IPS-15b (cell line): Measurements from ENCODE around the gene HOXD3.

Experiments
- H3K27me3 ChIP-seq: one replicate; pipeline ENCODE4 v1.6.1; 2013; ENCODE audit warnings: low read length; ENCODE audit not compliant: control insufficient read depth, insufficient read depth
- H3K36me3 ChIP-seq: one replicate; pipeline ENCODE4 v1.6.1; 2013; ENCODE audit warnings: low read length; ENCODE audit not compliant: control insufficient read depth, insufficient read depth
- H3K4me1 ChIP-seq: one replicate; pipeline ENCODE4 v1.6.1; 2013; ENCODE audit warnings: mild to moderate bottlenecking, low read length; ENCODE audit not compliant: control insufficient read depth, insufficient read depth
- H3K4me3 ChIP-seq: one replicate; pipeline ENCODE4 v1.5.1; 2013; ENCODE audit warnings: low read depth, low read length
- H3K9ac ChIP-seq: one replicate; pipeline ENCODE4 v1.6.1; 2013; ENCODE audit warnings: low read depth, mild to moderate bottlenecking, low read length
- H3K9me3 ChIP-seq: one replicate; pipeline ENCODE4 v1.6.1; 2013; ENCODE audit warnings: mild to moderate bottlenecking, low read length; ENCODE audit not compliant: control insufficient read depth, insufficient read depth

Gene HOXD3

DNA sequence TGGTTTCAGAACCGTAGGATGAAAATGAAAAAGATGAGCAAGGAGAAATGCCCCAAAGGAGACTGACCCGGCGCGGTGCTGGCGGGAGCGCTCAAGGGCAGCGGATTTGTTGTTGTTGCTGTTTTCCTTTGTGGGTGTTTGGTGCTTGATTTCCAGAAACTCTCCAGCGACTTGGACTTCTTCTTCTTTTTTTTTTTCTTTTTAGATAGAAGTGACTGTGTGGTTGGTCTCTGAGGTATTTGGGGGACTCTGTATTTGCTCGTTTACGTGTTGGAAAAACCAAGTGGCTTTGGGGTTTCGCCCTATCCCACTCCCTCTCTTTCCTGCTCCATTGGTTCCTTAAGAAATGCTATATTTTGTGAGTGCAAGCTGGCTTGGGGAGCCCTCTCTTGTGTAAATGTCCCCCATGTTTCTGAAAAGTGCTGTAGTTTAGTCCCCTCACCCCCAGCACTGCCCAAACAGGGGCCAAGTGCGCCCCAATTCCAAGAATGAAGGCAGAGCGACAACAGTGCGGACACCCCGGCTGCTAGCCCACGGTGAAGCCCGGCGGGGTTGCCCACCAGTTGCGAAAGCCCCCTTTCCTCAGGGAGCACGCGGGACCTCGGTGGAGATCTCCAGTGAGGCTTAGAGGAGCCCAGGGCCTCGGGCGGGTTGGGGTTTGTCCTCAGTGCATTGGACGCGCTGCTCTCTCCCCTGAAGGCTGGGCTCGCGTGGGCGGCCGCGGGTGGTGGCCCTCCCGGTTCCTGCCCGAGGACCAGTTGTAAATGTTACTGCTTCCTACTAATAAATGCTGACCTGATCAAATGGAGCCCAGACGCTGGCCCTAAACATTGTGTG, 32.8 kb upstream of the HOXD3 start:
- Histone ChIP-seq H3K36me3 (no peaks in the 10 kb centered on the region), H3K27me3 (peaks cover 99% of the 10 kb centered on the region), H3K4me1 (peaks cover 2% of the 10 kb centered on the region), H3K9me3 (no peaks in the 10 kb centered on the region), H3K9ac (no peak overlapping the region), H3K4me3 (peak overlapping the region; percentile 19)

DNA sequence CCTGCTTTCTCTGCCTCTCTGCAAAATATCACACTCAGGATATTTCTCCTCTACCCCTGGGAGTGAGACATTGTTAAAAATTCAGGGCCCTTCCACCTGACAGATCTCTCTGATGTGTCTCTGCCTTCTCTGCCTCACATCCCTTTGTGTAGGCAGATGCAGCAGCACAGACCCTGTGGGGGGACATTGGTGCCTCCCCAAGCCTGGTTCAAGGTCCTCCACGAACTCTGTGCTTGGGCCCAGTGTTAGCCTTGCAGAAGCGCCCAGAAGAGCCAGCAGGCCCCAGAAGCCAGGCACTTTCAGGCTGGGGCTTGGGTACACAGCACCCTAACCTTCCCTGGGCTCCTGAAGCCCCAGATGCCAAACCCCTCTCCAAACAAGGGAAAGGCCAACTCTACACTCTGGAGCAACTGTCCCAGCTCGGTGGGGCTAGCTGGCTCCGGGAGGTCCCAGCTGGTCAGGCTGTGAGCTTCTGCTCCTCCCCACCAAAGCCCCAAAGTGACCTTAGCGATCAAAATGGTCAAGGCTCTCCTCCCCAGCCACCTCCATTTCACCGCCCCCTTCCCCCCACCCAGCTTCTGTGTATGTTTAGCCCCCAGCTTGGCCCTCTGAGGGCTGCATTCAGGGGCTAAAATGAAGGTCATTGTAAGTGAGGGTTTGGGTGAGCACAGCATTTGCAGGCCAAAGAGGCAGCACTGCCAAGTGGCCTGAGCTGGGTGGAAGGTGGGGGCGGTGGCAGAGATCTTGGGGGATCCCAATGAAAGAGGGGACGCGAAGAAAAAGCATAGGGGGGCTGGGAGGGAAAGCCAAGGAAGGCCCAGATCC, 31.9 kb upstream of the HOXD3 start:
- H3K27me3 ChIP-seq: peaks cover 94% of the 10 kb centered on the region
- peaks cover 2% of the 10 kb centered on the region for H3K4me1 ChIP-seq
- H3K9me3 ChIP-seq: no peaks in the 10 kb centered on the region
- no peak overlapping the region for H3K9ac ChIP-seq
- H3K36me3 ChIP-seq: no peaks in the 10 kb centered on the region
- peak overlapping the region; percentile 5 for H3K4me3 ChIP-seq

DNA sequence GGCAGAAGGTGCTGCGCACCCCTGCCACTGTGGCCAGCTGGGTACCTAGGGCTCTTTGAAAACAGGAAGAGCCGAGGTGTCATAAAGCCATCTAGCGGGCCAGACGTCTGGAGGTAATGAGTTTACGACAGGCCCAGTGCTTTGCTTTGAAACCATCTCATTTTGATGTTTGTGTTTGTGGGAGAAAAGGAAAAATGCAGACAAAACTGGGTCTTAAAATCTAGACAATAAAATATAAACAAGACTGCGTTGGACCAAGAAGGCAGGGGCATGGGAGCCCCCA, 31.4 kb upstream of the HOXD3 start:
- H3K4me1 ChIP-seq: peaks cover 2% of the 10 kb centered on the region
- no peaks in the 10 kb centered on the region for H3K9me3 ChIP-seq
- no peak overlapping the region for H3K9ac ChIP-seq
- H3K4me3 ChIP-seq: no peak overlapping the region
- peaks cover 92% of the 10 kb centered on the region for H3K27me3 ChIP-seq
- H3K36me3 ChIP-seq: no peaks in the 10 kb centered on the region

DNA sequence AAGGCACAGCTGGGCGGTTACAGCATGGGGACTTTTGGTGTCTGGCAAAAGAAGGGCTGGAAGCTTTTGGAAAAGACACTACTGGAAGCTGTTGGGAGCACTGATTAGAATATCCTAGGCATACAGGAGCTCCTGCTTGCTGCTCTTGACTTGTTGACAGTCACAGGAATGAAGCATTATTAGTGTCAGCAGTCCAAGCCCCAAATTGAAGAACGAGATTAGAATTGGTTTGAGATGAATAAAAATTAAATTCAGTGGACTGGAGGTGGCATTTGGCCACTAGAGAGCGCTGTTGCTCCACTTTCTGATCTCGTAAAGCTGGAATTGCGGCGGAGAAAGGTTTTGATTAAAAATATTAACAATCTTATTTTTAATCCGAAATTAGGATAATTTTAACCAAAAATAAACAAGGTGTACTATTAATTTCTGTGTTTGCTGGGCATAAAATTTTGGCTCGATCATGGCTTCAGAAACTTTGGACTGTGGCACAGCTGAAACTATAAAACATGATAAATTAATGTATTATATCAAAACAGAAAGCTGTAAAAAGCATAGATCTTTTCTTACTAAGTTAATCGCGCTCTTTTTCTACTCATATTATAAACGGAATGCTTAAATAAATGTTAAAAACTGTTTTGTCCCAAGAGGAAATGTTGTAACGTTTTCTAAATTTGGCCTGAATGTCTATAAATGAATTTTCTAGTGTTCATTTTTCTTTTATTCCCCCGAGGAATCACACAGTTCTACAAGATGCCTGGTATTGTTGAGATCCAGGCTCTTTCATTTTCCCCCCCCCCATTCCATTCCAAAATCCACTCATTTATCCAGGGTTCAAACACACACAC, 30.0 kb upstream of the HOXD3 start:
- Histone ChIP-seq H3K9ac (no peak overlapping the region), H3K9me3 (no peaks in the 10 kb centered on the region), H3K4me3 (no peak overlapping the region)

DNA sequence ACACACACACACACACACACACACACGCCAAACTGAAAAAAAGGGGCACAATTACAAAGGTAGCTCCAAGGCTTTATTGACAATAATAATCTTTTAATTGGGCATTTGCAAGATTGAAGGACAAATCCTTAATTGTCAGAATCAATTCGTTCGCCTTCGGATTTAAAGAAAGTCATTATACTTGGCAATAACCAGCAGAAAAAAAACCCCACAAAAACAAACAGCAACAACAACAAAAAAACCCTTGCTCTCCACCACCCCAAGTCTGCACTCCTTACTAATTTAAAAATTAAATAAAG, 29.4 kb upstream of the HOXD3 start:
- H3K36me3 ChIP-seq: no peaks in the 10 kb centered on the region
- H3K9me3 ChIP-seq: no peaks in the 10 kb centered on the region
- no peak overlapping the region for H3K9ac ChIP-seq
- H3K4me1 ChIP-seq: peaks cover 2% of the 10 kb centered on the region
- peak overlapping the region; percentile 37 for H3K4me3 ChIP-seq
- H3K27me3 ChIP-seq: peaks cover 92% of the 10 kb centered on the region

More for the DNA sequence above, 30.0 kb upstream of the HOXD3 start:
- H3K27me3 ChIP-seq: peaks cover 92% of the 10 kb centered on the region
- peaks cover 2% of the 10 kb centered on the region for H3K4me1 ChIP-seq
- H3K36me3 ChIP-seq: no peaks in the 10 kb centered on the region

DNA sequence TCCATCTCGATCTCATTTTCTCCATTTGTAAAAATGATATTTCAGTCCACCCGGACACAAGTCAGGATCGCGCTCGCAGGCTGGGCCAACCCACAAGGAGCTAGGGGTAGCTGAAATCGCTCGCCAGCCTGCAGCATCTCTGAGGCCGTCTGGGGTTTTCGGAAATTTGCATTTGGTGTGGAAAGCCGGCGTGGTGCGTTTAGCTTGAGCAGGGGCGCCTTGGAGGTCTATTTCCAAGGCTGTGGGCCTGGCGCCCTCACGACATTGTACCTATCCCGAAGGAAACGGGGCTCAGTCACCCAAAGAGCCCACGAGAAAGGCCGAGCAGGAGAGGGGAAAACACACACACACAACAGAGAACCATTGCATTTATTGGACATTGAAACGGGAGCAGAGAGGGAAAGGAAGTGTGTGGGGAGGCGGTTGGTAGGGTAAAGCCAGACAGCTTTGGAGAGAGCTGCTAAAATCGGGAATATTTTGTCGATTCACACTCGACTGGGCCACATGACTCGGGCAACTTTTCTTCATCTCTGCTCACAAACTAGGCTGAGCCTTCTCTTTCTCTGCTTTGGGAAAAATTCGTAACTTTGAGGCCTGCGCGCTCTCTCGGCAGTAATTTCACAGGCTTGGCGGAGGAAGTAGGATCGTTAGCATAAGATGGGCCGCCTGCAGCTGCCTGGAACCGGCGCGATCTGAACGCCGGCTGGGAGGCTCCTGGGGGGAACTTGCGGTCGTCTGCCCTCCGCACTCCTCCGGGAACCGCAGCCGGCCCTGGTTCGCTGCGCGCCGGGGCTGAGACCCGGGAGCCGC, 28.7 kb upstream of the HOXD3 start:
- Histone ChIP-seq H3K36me3 (no peaks in the 10 kb centered on the region), H3K9ac (no peak overlapping the region), H3K9me3 (no peaks in the 10 kb centered on the region), H3K4me1 (peaks cover 2% of the 10 kb centered on the region), H3K4me3 (peak overlapping the region; percentile 37), H3K27me3 (peaks cover 94% of the 10 kb centered on the region)

DNA sequence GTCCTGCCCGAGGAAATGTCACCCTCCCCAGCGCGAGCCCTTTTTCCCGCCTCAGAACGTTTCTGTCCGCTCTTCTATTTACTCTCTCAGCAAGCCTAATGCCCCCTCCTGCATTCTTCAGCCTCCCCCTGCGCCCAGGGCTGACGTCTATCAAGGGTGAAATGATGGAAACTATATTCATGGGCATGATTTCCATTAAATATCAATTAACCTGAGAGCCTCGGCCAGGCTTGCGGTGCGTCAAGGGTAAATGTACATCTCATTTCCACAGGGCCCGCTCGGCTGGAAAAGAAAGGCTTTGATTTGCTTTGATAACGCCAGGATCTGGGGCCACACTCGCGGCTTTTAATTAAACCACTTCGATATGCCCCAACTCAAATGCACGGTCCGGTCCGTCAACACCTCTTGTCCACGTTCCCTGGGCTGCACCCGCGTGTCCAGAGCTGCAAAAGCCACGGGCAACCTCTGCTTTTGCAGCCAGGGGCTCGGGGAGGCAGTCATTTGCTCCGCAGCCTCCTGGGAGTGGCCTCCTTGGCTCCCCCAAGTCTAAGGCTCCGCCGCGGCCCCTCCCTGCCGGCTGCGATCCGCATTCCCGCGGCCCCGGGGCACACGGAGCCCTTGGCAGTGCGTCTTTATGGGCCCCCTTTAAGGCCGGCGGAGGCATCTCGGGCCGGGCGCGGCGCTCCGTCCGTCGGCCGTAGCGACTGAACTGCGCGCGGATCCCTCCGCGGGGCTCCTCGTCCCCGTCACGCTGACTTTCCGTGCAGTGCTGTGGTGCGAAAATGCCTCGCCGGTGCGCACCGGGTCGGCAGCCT, 27.9 kb upstream of the HOXD3 start, which contains the start of gene HOXD8:
HOXD8 (plus strand) TSS at position 724 of the 815 bp plus-strand sequence. CDS start 662 bp downstream, outside the sequence.
- Histone ChIP-seq H3K27me3 (peaks cover 94% of the 10 kb centered on the region), H3K9ac (no peak within 1 kb of the TSS), H3K4me3 (peak within 1 kb of the TSS; percentile 37), H3K36me3 (no peaks in the 10 kb centered on the region), H3K9me3 (no peaks in the 10 kb centered on the region), H3K4me1 (peaks cover 2% of the 10 kb centered on the region)

DNA sequence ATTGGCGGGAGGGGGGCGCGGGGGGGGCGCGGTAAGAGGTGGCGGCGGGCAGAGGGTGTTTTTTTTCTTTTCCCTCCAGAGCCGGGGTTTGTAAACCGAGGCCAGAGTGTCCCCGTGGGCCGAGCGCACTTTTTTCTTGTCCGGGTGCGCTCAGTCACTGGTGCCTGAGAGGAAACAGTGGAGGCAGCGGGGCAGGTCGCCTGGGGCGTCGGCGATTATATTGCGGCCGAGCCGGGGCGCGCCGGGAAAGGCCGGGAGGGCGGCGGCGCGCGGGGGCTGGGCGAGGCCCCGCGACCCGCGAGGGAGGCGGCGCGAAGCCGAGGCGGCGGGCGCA, 27.3 kb upstream of the HOXD3 start:
- H3K9ac ChIP-seq: no peak overlapping the region
- H3K4me3 ChIP-seq: no peak overlapping the region
- peaks cover 94% of the 10 kb centered on the region for H3K27me3 ChIP-seq
- H3K4me1 ChIP-seq: peaks cover 2% of the 10 kb centered on the region
- H3K9me3 ChIP-seq: no peaks in the 10 kb centered on the region
- no peaks in the 10 kb centered on the region for H3K36me3 ChIP-seq

DNA sequence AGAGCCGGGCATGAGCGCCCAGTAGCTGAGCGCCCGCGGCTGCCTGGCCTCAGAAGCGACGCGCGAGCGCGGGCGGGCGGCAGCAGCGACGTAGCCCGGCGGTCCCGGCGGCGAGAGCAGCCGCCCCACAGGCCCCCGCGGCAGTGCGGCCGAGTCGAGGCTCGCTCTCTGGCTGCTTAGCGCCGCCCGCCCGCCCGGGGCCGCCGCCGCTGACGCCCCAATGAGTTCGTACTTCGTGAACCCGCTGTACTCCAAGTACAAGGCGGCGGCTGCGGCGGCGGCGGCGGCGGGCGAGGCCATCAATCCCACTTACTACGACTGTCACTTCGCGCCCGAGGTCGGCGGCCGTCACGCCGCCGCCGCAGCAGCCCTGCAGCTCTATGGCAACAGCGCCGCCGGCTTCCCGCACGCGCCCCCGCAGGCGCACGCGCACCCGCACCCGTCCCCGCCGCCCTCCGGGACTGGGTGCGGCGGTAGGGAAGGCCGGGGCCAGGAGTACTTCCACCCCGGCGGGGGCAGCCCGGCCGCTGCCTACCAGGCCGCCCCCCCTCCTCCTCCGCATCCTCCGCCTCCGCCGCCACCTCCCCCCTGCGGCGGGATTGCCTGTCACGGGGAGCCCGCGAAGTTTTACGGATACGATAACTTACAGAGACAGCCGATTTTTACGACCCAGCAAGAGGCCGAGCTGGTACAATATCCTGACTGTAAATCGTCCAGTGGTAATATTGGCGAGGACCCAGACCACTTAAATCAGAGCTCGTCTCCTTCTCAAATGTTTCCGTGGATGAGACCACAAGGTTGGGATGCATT, 26.8 kb upstream of the HOXD3 start:
- H3K27me3 ChIP-seq: peaks cover 94% of the 10 kb centered on the region
- H3K4me1 ChIP-seq: peaks cover 2% of the 10 kb centered on the region
- no peaks in the 10 kb centered on the region for H3K36me3 ChIP-seq
- H3K4me3 ChIP-seq: peak overlapping the region; percentile 13
- no peaks in the 10 kb centered on the region for H3K9me3 ChIP-seq
- no peak overlapping the region for H3K9ac ChIP-seq
